BJ (cell line): ENCODE data around the gene ATG2A. TPM values are rescaled to one million over a fixed set of nuclear protein-coding genes. Genes with fewer than 3 reads are reported as not detected.

Experiments used
- CTCF ChIA-PET: fragments of 350-600 bp; formaldehyde crosslinking; extraction: SDS; loops from one replicate; lab custom pipeline; 2021; ENCODE audit warnings: antibody characterized with exemption, inconsistent platforms; lab: Yijun Ruan, JAX
- POLR2A ChIA-PET: fragments of 300-600 bp; sonication (Branson Sonifier 250); formaldehyde crosslinking; extraction: SDS; loops from one replicate; lab custom pipeline; 2021; ENCODE audit warnings: antibody characterized with exemption; lab: Charles Lee
- DNase-seq: peaks from one replicate; pipeline ENCODE4 v3.0.0-alpha.2; 2011; ENCODE audit warnings: low read depth
- H3K27me3 ChIP-seq: 2 replicates; pipeline ENCODE4 v1.6.0; 2011; ENCODE audit warnings: low read length; ENCODE audit not compliant: control insufficient read depth, insufficient read depth
- H3K36me3 ChIP-seq: 2 replicates; pipeline ENCODE4 v1.5.1; 2011; ENCODE audit warnings: low read length; ENCODE audit not compliant: control insufficient read depth, insufficient read depth
- H3K4me3 ChIP-seq: 2 replicates; pipeline ENCODE4 v1.5.1; 2011; ENCODE audit warnings: low read depth, mild to moderate bottlenecking, control low read depth, low read length
- CTCF ChIP-seq: IDR thresholded peaks from 2 replicates; pipeline ENCODE4 v1.5.1; 2011; ENCODE audit warnings: low read depth, mild to moderate bottlenecking, control low read depth, inconsistent platforms, low read length, moderate library complexity; ENCODE audit not compliant: insufficient read depth
- polyA plus RNA-seq: library from polyadenylated mRNA; depleted of rRNA; stranded (reverse); fragments of >200 nt; gene quantifications from 2 replicates; pipeline ENCODE4 v1.2.3, GENCODE V29; 2011

The ATG2A gene
- polyA plus RNA-seq, 1 experiment: 7.0 TPM

- TF ChIP-seq CTCF: no peak
- Histone ChIP-seq H3K4me3 (no peak overlapping the region), H3K36me3 (peaks cover 14% of the 10 kb centered on the region), H3K27me3 (no peaks in the 10 kb centered on the region)
- ChIA-PET CTCF (interaction anchor here (1.2 to 29.2 kb wide), 4 partner anchors 12 to 260 kb away, joined by 3 to 797 read pairs (median 4); partner anchors contain the start of genes EHD1 and TM7SF2), POLR2A (no interaction called here)
- DNase-seq: no peak
Measured at GRCh38 chr11:64851831-64852351, 65.1 kb downstream of the ATG2A start.

GRCh38 chr11:64850979-64851567 is 65.9 kb downstream of the ATG2A start:
- Histone ChIP-seq H3K27me3 (no peaks in the 10 kb centered on the region), H3K4me3 (no peak overlapping the region), H3K36me3 (peaks cover 9% of the 10 kb centered on the region)
- DNase-seq: no peak
- POLR2A ChIA-PET: no interaction called here
- 0 out of 2 replicates have a peak, but pooled peaks have one; percentile 14 for TF ChIP-seq CTCF
- CTCF ChIA-PET: interaction anchor here (1.0 to 29.2 kb wide), 7 partner anchors 13 to 323 kb away, joined by 3 to 797 read pairs (median 4); partner anchors contain the start of genes ARL2, EHD1 and TM7SF2

GRCh38 chr11:64849598-64850356 is 67.2 kb downstream of the ATG2A start:
- peaks cover 9% of the 10 kb centered on the region for H3K36me3 ChIP-seq
- no peaks in the 10 kb centered on the region for H3K27me3 ChIP-seq
- TF ChIP-seq CTCF: peak; percentile 40
- no peak for DNase-seq
- no peak overlapping the region for H3K4me3 ChIP-seq
- POLR2A ChIA-PET: interaction anchor here (0.7 kb wide), 1 partner anchor 27 kb away, joined by 4 read pairs; no protein-coding TSS in a partner anchor
- CTCF ChIA-PET: interaction anchor here (0.7 to 29.2 kb wide), 8 partner anchors 18 to 164 kb away, joined by 3 to 797 read pairs (median 4); partner anchors contain the start of genes ARL2 and EHD1

GRCh38 chr11:64848826-64849597 is 68.0 kb downstream of the ATG2A start:
- CTCF ChIA-PET: interaction anchor here (0.7 to 29.2 kb wide), 14 partner anchors 9 to 165 kb away, joined by 3 to 797 read pairs (median 4); partner anchors contain the start of genes ARL2, BATF2 and EHD1
- TF ChIP-seq CTCF: no peak
- no peak for DNase-seq
- H3K27me3 ChIP-seq: no peaks in the 10 kb centered on the region
- H3K36me3 ChIP-seq: peaks cover 6% of the 10 kb centered on the region
- POLR2A ChIA-PET: interaction anchor here (0.6 to 0.7 kb wide), 2 partner anchors 28 to 29 kb away, joined by 3 to 4 read pairs; no protein-coding TSS in a partner anchor
- H3K4me3 ChIP-seq: no peak overlapping the region
